Karpas-422 (cell line): ENCODE measurements around the gene ACKR4. TPM values are rescaled to one million over a fixed set of nuclear protein-coding genes. Genes with fewer than 3 reads are reported as not detected.
"Not testable (repeated sequence)": the region's sequence is repeated elsewhere in the genome, so short reads cannot be mapped to it uniquely, and the experiment has no call there.

Source experiments
- DNase-seq: peaks from one replicate; pipeline ENCODE4 v3.0.0-alpha.2; 2015
- H2AFZ ChIP-seq: fragments of 200-600 bp; sonication (generic); 2 replicates; pipeline ENCODE4 v1.6.1; 2014; ENCODE audit warnings: antibody characterized with exemption, low read length, mixed read lengths
- H3K27ac ChIP-seq: fragments of 200-600 bp; sonication (generic); 2 replicates; pipeline ENCODE4 v1.5.1; 2014; ENCODE audit warnings: mild to moderate bottlenecking, low read length, moderate library complexity
- H3K27me3 ChIP-seq: fragments of 200-600 bp; sonication (generic); 2 replicates; pipeline ENCODE4 v1.6.1; 2014; ENCODE audit warnings: low read length, mixed read lengths
- H3K36me3 ChIP-seq: fragments of 200-600 bp; sonication (generic); 2 replicates; pipeline ENCODE4 v1.6.1; 2014; ENCODE audit warnings: low read length, mixed read lengths; ENCODE audit not compliant: insufficient read depth
- H3K4me1 ChIP-seq: fragments of 200-600 bp; sonication (generic); 2 replicates; pipeline ENCODE4 v1.6.1; 2014; ENCODE audit warnings: mild to moderate bottlenecking, low read length, mixed read lengths
- H3K4me2 ChIP-seq: fragments of 200-600 bp; sonication (generic); 2 replicates; pipeline ENCODE4 v1.6.1; 2014; ENCODE audit warnings: low read length, low read depth, mild to moderate bottlenecking; ENCODE audit not compliant: poor library complexity, severe bottlenecking
- H3K4me3 ChIP-seq: fragments of 200-600 bp; sonication (generic); 2 replicates; pipeline ENCODE4 v1.5.1; 2014; ENCODE audit warnings: mild to moderate bottlenecking, antibody characterized with exemption, low read length, mixed read lengths
- H3K79me2 ChIP-seq: fragments of 200-600 bp; sonication (generic); 2 replicates; pipeline ENCODE4 v1.6.1; 2014; ENCODE audit warnings: mild to moderate bottlenecking, low read length, mixed read lengths
- H3K9ac ChIP-seq: fragments of 200-600 bp; sonication (generic); 2 replicates; pipeline ENCODE4 v1.6.0; 2014; ENCODE audit warnings: low read length
- H3K9me2 ChIP-seq: fragments of 200-600 bp; sonication (generic), shearing (Covaris generic); replicated peaks from 2 replicates; pipeline ENCODE4 v1.6.0; 2014; ENCODE audit warnings: mild to moderate bottlenecking, low read length, moderate library complexity; ENCODE audit not compliant: insufficient read depth
- H3K9me3 ChIP-seq: fragments of 300-700, 200-600 bp; sonication (generic); 2 replicates; pipeline ENCODE4 v1.6.1; 2014; ENCODE audit warnings: low read length, mixed read lengths
- H4K20me1 ChIP-seq: fragments of 200-600 bp; sonication (generic); 2 replicates; pipeline ENCODE4 v1.6.1; 2014; ENCODE audit warnings: mild to moderate bottlenecking, antibody characterized with exemption, low read length, low read depth; ENCODE audit not compliant: insufficient read depth
- total RNA-seq: library from RNA; depleted of rRNA; stranded (reverse); fragments of >200 nt; shearing (Covaris generic); gene quantifications from 2 replicates; pipeline ENCODE4 v1.2.3, GENCODE V29; 2014; ENCODE audit warnings: low replicate concordance

The ACKR4 gene
- total RNA-seq, 1 experiment from 2014 or later = 8.4 TPM

- not testable (repeated sequence) for DNase-seq, H3K36me3 ChIP-seq, H3K9me2 ChIP-seq, H2AFZ ChIP-seq, H3K4me1 ChIP-seq, H3K4me2 ChIP-seq, H4K20me1 ChIP-seq, H3K9ac ChIP-seq, H3K27ac ChIP-seq, H3K4me3 ChIP-seq, H3K79me2 ChIP-seq, H3K9me3 ChIP-seq, H3K27me3 ChIP-seq
Observed at GRCh38 chr3:132556036-132556386, 41.1 kb upstream of the ACKR4 start.

DNA sequence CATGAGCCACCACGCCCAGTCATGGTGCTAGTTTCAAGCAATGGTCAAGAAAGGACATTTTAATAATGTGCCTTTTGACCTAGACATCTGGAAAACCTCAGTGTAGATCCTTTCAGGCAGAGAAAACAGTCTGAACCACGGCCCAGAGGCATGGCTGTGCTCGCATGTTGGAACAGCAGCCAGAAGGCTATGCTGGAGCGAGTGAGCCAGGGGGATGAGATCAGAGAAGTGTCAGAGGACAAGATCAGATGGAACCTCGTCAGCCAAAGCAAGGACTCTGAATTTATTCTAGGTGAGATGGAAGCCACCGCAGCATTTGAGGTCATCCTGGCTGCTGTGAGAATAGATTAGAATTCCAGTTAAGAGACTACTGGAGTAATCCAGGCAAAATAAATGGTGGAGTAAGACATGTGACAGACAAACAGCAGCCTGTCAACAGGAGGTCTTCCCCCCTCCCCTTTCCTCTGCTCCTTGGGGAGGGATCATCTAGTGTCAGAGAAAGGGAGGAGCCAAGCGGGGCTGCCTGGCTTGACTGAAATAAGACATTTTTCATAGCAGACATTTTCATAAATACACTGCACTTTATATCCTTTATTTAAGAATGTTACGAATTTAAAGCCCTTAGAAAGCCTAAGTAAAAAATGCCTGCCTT lies 40.4 kb upstream of the ACKR4 start:
- no peak overlapping the region for H3K4me3 ChIP-seq
- no peak overlapping the region for H3K9ac ChIP-seq
- no peaks in the 10 kb centered on the region for H3K4me1 ChIP-seq
- H4K20me1 ChIP-seq = no peaks in the 10 kb centered on the region
- no peak overlapping the region for H3K4me2 ChIP-seq
- no peaks in the 10 kb centered on the region for H3K9me2 ChIP-seq
- no peak overlapping the region for H2AFZ ChIP-seq
- DNase-seq = no peak
- no peaks in the 10 kb centered on the region for H3K9me3 ChIP-seq
- no peaks in the 10 kb centered on the region for H3K27me3 ChIP-seq
- no peaks in the 10 kb centered on the region for H3K36me3 ChIP-seq
- H3K27ac ChIP-seq = no peak overlapping the region
- no peaks in the 10 kb centered on the region for H3K79me2 ChIP-seq

GRCh38 chr3:132561003-132561402 lies 36.1 kb upstream of the ACKR4 start:
- H4K20me1 ChIP-seq = no peaks in the 10 kb centered on the region
- DNase-seq = no peak
- H3K4me1 ChIP-seq = peaks cover 18% of the 10 kb centered on the region
- no peaks in the 10 kb centered on the region for H3K36me3 ChIP-seq
- H3K4me2 ChIP-seq = no peak overlapping the region
- H3K9ac ChIP-seq = no peak overlapping the region
- H3K27ac ChIP-seq = no peak overlapping the region
- H3K9me2 ChIP-seq = no peaks in the 10 kb centered on the region
- H2AFZ ChIP-seq = no peak overlapping the region
- no peaks in the 10 kb centered on the region for H3K27me3 ChIP-seq
- no peak overlapping the region for H3K4me3 ChIP-seq
- no peaks in the 10 kb centered on the region for H3K79me2 ChIP-seq
- no peaks in the 10 kb centered on the region for H3K9me3 ChIP-seq

GRCh38 chr3:132563420-132564069 lies 33.5 kb upstream of the ACKR4 start:
- Histone ChIP-seq H3K36me3 (no peaks in the 10 kb centered on the region), H4K20me1 (no peaks in the 10 kb centered on the region), H3K9me2 (no peaks in the 10 kb centered on the region), H3K9me3 (no peaks in the 10 kb centered on the region), H2AFZ (no peak overlapping the region), H3K4me1 (peaks cover 18% of the 10 kb centered on the region), H3K4me3 (no peak overlapping the region), H3K79me2 (no peaks in the 10 kb centered on the region), H3K27ac (no peak overlapping the region), H3K9ac (no peak overlapping the region), H3K4me2 (peak overlapping the region; percentile 45), H3K27me3 (no peaks in the 10 kb centered on the region)
- DNase-seq = no peak

DNA sequence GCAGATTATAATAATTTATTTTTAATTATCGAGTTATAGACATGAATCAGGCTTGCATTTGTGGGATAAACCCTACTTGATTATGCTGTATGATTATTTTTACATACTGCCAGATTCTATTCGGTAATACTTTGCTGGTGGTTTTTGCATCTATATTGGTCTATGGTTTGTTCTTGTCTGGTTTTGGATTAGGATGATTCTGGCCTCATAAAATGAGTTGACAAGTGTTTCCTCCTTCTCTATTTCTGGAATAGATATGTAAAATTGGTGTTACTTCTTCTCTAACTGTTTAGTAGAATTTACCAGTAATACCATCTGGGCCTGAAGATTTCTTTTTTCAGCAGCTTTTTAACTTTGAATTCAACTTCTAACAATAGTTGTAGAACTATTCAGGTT lies 33.0 kb upstream of the ACKR4 start:
- no peaks in the 10 kb centered on the region for H3K9me2 ChIP-seq
- no peaks in the 10 kb centered on the region for H4K20me1 ChIP-seq
- no peak overlapping the region for H3K27ac ChIP-seq
- H3K36me3 ChIP-seq = no peaks in the 10 kb centered on the region
- H2AFZ ChIP-seq = no peak overlapping the region
- peak overlapping the region; percentile 45 for H3K4me2 ChIP-seq
- no peak overlapping the region for H3K4me3 ChIP-seq
- peaks cover 18% of the 10 kb centered on the region for H3K4me1 ChIP-seq
- no peaks in the 10 kb centered on the region for H3K79me2 ChIP-seq
- no peaks in the 10 kb centered on the region for H3K9me3 ChIP-seq
- H3K27me3 ChIP-seq = no peaks in the 10 kb centered on the region
- no peak overlapping the region for H3K9ac ChIP-seq
- no peak for DNase-seq

GRCh38 chr3:132568422-132568821 lies 28.6 kb upstream of the ACKR4 start:
- Histone ChIP-seq H3K79me2 (no peaks in the 10 kb centered on the region), H3K27ac (no peak overlapping the region), H3K4me3 (no peak overlapping the region), H3K27me3 (no peaks in the 10 kb centered on the region), H3K9me2 (no peaks in the 10 kb centered on the region), H4K20me1 (no peaks in the 10 kb centered on the region), H3K9ac (no peak overlapping the region), H3K36me3 (no peaks in the 10 kb centered on the region; the same call in 1 of the 2 replicates), H3K9me3 (no peaks in the 10 kb centered on the region), H2AFZ (no peak overlapping the region), H3K4me1 (peaks cover 12% of the 10 kb centered on the region), H3K4me2 (no peak overlapping the region)
- DNase-seq = no peak

GRCh38 chr3:132569153-132569552 lies 27.9 kb upstream of the ACKR4 start:
- Histone ChIP-seq H3K4me1 (peaks cover 5% of the 10 kb centered on the region), H3K27ac (no peak overlapping the region), H3K9me3 (no peaks in the 10 kb centered on the region), H3K36me3 (no peaks in the 10 kb centered on the region; the same call in 1 of the 2 replicates), H3K79me2 (no peaks in the 10 kb centered on the region), H3K4me2 (no peak overlapping the region), H3K9ac (no peak overlapping the region), H2AFZ (no peak overlapping the region), H3K4me3 (no peak overlapping the region), H3K9me2 (no peaks in the 10 kb centered on the region), H4K20me1 (no peaks in the 10 kb centered on the region), H3K27me3 (no peaks in the 10 kb centered on the region)
- DNase-seq = no peak

- Histone ChIP-seq H3K9ac (no peak overlapping the region), H4K20me1 (no peaks in the 10 kb centered on the region), H3K27ac (no peak overlapping the region), H3K27me3 (no peaks in the 10 kb centered on the region), H3K9me2 (no peaks in the 10 kb centered on the region), H3K4me2 (no peak overlapping the region), H3K4me3 (no peak overlapping the region), H2AFZ (no peak overlapping the region), H3K4me1 (peaks cover under 1% of the 10 kb centered on the region), H3K36me3 (no peaks in the 10 kb centered on the region; the same call in 1 of the 2 replicates), H3K79me2 (no peaks in the 10 kb centered on the region), H3K9me3 (no peaks in the 10 kb centered on the region)
- no peak for DNase-seq
Observed at GRCh38 chr3:132569580-132569979, 27.5 kb upstream of the ACKR4 start.
